OCI-LY3 (cell line): Measurements from ENCODE around the gene STK4.

Source experiments
- H2AFZ ChIP-seq: fragments of 200-600, 300-600 bp; shearing (Covaris generic); 2 replicates; pipeline ENCODE4 v1.6.0; 2014; ENCODE audit warnings: antibody characterized with exemption, low read depth, low read length
- H3K27ac ChIP-seq: fragments of 200-600, 300-600 bp; sonication (generic); 2 replicates; pipeline ENCODE4 v1.5.1; 2014; ENCODE audit warnings: mild to moderate bottlenecking, low read length, moderate library complexity, mixed read lengths
- H3K27me3 ChIP-seq: fragments of 200-600, 300-600 bp; sonication (generic); 2 replicates; pipeline ENCODE4 v1.6.1; 2014; ENCODE audit warnings: low read depth, low read length, mixed read lengths
- H3K36me3 ChIP-seq: fragments of 200-600, 300-600 bp; sonication (generic); replicated peaks from 2 replicates; pipeline ENCODE3; 2014; ENCODE audit warnings: low read depth, low read length, mixed read lengths
- H3K4me1 ChIP-seq: fragments of 300-600, 200-600 bp; sonication (generic); 2 replicates; pipeline ENCODE4 v1.6.1; 2014; ENCODE audit warnings: low read length, mixed read lengths
- H3K4me2 ChIP-seq: fragments of 200-600, 300-600 bp; sonication (generic); 2 replicates; pipeline ENCODE4 v1.6.1; 2014; ENCODE audit warnings: low read length, mixed read lengths
- H3K4me3 ChIP-seq: fragments of 300-600, 200-600 bp; sonication (generic); 2 replicates; pipeline ENCODE4 v1.5.1; 2014; ENCODE audit warnings: antibody characterized with exemption, mild to moderate bottlenecking, low read length, moderate library complexity
- H3K79me2 ChIP-seq: fragments of 300-600, 200-600 bp; shearing (Covaris generic); 2 replicates; pipeline ENCODE4 v1.6.1; 2014; ENCODE audit warnings: mild to moderate bottlenecking, low read length, mixed read lengths
- H3K9ac ChIP-seq: fragments of 300-600, 200-600 bp; shearing (Covaris generic); 2 replicates; pipeline ENCODE4 v1.6.0; 2014; ENCODE audit warnings: mild to moderate bottlenecking, low read length, moderate library complexity
- H3K9me3 ChIP-seq: fragments of 200-600, 300-600 bp; shearing (Covaris generic); 2 replicates; pipeline ENCODE4 v1.6.1; 2014; ENCODE audit warnings: low read length, mixed read lengths; ENCODE audit not compliant: insufficient read depth
- H4K20me1 ChIP-seq: fragments of 200-600, 300-600 bp; sonication (generic); 2 replicates; pipeline ENCODE4 v1.6.1; 2016; ENCODE audit warnings: low read length, mixed read lengths; ENCODE audit not compliant: insufficient read depth
- EZH2phosphoT487 ChIP-seq: fragments of 200-600 bp; shearing (Covaris generic); IDR thresholded peaks from 2 replicates; pipeline ENCODE4 v1.6.1; 2018; ENCODE audit warnings: antibody characterized with exemption, mixed run types, low read depth
- TF ChIP-seq, protein P1 (sequence below): fragments of 200-600, 300-600 bp; sonication (generic); IDR thresholded peaks from 2 replicates; pipeline ENCODE4 v1.5.1; 2014; ENCODE audit warnings: antibody characterized with exemption, low read length, low read depth

Gene STK4

GRCh38 chr20:45028424-45029136 is 62.3 kb downstream of the STK4 start:
- no peak overlapping the region for H2AFZ ChIP-seq
- TF ChIP-seq, protein P1, sequence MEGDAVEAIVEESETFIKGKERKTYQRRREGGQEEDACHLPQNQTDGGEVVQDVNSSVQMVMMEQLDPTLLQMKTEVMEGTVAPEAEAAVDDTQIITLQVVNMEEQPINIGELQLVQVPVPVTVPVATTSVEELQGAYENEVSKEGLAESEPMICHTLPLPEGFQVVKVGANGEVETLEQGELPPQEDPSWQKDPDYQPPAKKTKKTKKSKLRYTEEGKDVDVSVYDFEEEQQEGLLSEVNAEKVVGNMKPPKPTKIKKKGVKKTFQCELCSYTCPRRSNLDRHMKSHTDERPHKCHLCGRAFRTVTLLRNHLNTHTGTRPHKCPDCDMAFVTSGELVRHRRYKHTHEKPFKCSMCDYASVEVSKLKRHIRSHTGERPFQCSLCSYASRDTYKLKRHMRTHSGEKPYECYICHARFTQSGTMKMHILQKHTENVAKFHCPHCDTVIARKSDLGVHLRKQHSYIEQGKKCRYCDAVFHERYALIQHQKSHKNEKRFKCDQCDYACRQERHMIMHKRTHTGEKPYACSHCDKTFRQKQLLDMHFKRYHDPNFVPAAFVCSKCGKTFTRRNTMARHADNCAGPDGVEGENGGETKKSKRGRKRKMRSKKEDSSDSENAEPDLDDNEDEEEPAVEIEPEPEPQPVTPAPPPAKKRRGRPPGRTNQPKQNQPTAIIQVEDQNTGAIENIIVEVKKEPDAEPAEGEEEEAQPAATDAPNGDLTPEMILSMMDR, result no peak
- no peak for TF ChIP-seq EZH2phosphoT487
- H3K4me2 ChIP-seq, result peak overlapping the region; percentile 48
- no peaks in the 10 kb centered on the region for H3K9me3 ChIP-seq
- peak overlapping the region; percentile 46 for H3K27ac ChIP-seq
- peaks cover 99% of the 10 kb centered on the region for H3K79me2 ChIP-seq
- H3K4me3 ChIP-seq, result no peak overlapping the region
- H3K27me3 ChIP-seq, result no peaks in the 10 kb centered on the region
- no peak overlapping the region for H3K9ac ChIP-seq
- peaks cover 85% of the 10 kb centered on the region for H3K36me3 ChIP-seq
- H3K4me1 ChIP-seq, result peaks cover 62% of the 10 kb centered on the region
- H4K20me1 ChIP-seq, result peaks cover 94% of the 10 kb centered on the region

DNA sequence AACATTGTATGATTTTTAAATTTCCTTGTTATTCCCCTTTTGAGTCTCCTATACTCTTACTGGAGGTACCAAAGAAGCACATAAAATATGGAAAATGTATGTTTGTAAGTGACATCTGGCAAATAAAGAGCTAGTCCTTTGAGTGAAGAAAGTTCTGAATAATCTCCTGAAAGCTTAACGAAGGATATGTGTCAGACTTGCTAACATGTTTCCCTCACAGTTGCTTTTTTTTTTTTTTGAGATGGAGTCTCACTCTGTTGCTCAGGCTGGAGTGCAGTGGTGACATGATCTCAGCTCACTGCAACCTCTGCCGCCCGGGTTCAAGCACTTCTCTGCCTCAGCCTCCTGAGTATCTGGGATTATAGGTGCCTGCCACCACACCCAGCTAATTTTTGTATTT is 63.6 kb downstream of the STK4 start:
- H3K27ac ChIP-seq, result no peak overlapping the region
- H3K27me3 ChIP-seq, result no peaks in the 10 kb centered on the region
- H4K20me1 ChIP-seq, result peaks cover 90% of the 10 kb centered on the region
- peaks cover 79% of the 10 kb centered on the region for H3K36me3 ChIP-seq
- H3K79me2 ChIP-seq, result peaks cover 100% of the 10 kb centered on the region
- peaks cover 62% of the 10 kb centered on the region for H3K4me1 ChIP-seq
- no peak overlapping the region for H2AFZ ChIP-seq
- no peak overlapping the region for H3K9ac ChIP-seq
- H3K4me3 ChIP-seq, result no peak overlapping the region
- no peak overlapping the region for H3K4me2 ChIP-seq
- no peaks in the 10 kb centered on the region for H3K9me3 ChIP-seq
- TF ChIP-seq, protein P1, result no peak
- TF ChIP-seq EZH2phosphoT487, result no peak

DNA sequence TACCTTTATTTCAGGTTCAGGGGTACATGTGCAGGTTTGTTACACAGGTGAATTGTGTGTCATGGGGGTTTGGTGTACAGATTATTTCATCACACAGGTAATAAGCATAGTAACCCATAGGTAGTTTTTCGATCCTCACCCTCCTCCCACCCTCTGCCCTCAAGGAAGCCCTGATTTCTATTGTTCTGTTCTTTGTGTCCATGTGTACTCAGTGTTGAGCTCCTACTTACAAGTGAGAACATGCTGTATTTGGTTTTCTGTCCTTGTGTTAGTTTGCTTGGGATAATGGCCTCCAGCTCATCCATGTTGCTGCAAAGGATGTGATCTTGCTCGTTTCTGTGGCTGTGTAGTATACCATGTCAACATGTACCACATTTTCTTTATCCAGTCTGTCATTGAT is 66.0 kb downstream of the STK4 start:
- Histone ChIP-seq H3K4me3 (no peak overlapping the region), H3K9me3 (no peaks in the 10 kb centered on the region), H3K4me1 (peaks cover 51% of the 10 kb centered on the region), H3K27me3 (no peaks in the 10 kb centered on the region), H4K20me1 (peaks cover 90% of the 10 kb centered on the region), H3K79me2 (peaks cover 100% of the 10 kb centered on the region), H3K27ac (peak overlapping the region; percentile 18; the same call in 1 of the 2 replicates), H2AFZ (no peak overlapping the region), H3K9ac (no peak overlapping the region), H3K4me2 (peak overlapping the region; percentile 8; the same call in 1 of the 2 replicates), H3K36me3 (peaks cover 77% of the 10 kb centered on the region)
- TF ChIP-seq, protein P1, result no peak
- TF ChIP-seq EZH2phosphoT487, result no peak

GRCh38 chr20:45032781-45033180 is 66.5 kb downstream of the STK4 start:
- Histone ChIP-seq H3K4me2 (peak overlapping the region; percentile 8; the same call in 1 of the 2 replicates), H3K27me3 (no peaks in the 10 kb centered on the region), H3K27ac (peak overlapping the region; percentile 18), H2AFZ (no peak overlapping the region), H3K36me3 (peaks cover 79% of the 10 kb centered on the region), H3K4me3 (no peak overlapping the region), H3K79me2 (peaks cover 100% of the 10 kb centered on the region), H3K4me1 (peaks cover 47% of the 10 kb centered on the region), H4K20me1 (peaks cover 91% of the 10 kb centered on the region), H3K9me3 (no peaks in the 10 kb centered on the region), H3K9ac (no peak overlapping the region)
- TF ChIP-seq EZH2phosphoT487, result no peak
- TF ChIP-seq, protein P1, result no peak
